Measurements from ENCODE around the gene ELP4.

DNA sequence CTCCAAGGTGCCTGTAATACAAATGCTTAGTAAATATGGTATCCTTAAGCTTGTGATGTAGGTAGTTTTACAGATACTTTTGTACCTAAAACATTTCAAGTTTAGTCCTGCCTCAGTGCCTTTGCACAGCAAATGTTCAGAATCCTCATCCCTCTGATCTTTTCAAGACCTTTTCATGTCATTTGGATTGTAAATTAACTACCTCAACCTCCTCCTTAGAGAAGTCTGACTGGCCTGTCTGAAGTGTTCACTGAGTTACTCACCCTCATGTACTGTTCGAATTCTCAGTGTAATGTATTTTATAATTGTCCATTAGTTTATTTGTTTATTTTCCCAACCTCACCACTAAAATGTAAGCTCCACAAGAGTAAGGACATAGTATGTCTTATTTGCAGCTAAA, 147.5 kb downstream of the ELP4 start:
- TF ChIP-seq CTCF (IDR thresholded peaks at IDR 0.05; ENCODE audit: low read length): no peak
- TF ChIP-seq EZH2 (IDR thresholded peaks at IDR 0.05; ENCODE audit: borderline replicate concordance, low read length): no peak
